ENCODE results near the gene FAM3D.

DNA sequence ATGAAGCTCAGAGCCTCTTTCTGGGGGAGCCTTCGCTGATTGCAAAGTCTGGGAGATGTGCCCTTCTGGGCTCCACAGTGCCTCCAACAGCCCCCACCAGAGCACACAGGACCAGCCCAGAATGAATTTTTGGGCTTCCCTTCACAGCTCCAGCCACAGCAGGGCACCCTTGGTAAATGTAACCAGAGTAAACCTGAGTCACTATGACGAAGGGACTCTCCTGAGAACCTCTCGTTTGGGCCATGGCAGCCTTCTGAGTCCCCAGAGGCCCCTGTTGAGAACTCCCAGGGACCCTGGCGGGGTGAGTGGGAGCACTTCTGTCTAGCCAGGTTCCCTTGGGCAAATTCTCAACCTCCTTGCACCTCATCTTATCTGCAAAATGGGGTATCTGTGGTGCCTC is 20.8 kb downstream of the FAM3D start:
- no peak for TF ChIP-seq POLR2A (IDR thresholded peaks at IDR 0.05)
- TF ChIP-seq, protein P1, sequence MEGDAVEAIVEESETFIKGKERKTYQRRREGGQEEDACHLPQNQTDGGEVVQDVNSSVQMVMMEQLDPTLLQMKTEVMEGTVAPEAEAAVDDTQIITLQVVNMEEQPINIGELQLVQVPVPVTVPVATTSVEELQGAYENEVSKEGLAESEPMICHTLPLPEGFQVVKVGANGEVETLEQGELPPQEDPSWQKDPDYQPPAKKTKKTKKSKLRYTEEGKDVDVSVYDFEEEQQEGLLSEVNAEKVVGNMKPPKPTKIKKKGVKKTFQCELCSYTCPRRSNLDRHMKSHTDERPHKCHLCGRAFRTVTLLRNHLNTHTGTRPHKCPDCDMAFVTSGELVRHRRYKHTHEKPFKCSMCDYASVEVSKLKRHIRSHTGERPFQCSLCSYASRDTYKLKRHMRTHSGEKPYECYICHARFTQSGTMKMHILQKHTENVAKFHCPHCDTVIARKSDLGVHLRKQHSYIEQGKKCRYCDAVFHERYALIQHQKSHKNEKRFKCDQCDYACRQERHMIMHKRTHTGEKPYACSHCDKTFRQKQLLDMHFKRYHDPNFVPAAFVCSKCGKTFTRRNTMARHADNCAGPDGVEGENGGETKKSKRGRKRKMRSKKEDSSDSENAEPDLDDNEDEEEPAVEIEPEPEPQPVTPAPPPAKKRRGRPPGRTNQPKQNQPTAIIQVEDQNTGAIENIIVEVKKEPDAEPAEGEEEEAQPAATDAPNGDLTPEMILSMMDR (IDR thresholded peaks at IDR 0.05) = no peak

All from testis (tissue), 2 donors.